ENCODE results near the gene KRTAP2-2. TPM values are rescaled to one million over a fixed set of nuclear protein-coding genes. Genes with fewer than 3 reads are reported as not detected.

KRTAP2-2 gene
- polyA plus RNA-seq, 10 donors: not detected

DNA sequence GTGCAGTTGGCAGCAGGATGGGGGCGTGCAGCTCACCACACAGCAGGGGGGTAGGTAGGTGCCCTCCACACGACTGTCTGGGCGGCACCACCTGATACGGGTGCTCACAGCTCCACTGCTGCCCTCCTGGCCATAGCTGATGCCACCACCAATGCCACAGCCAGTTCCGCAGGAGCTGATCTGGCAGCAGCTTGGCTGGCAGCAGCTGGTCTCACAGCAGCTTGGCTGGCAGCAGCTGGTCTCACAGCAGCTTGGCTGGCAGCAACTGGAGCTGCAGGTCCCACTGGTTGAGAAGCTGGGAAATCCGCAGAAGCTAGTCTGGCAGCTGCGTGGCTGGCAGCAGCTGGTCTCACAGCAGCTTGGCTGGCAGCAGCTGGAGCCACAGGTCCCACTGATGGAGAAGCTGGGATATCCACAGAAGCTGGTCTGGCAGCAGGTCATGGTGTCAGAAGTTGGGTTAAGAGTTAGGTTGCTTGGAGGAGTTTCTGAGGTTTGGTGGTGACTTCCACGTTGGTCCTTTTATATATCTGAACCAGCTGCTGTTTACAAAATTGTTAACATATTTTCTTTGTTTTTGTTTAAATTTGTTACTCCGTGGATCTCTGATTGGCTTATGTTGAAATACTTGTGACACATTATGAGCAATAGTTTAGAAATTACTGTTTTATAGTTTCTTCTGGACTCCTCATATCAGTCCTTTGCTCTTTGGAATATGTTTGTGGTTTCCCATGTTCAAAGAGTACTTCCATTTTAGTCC, 28.1 kb downstream of the KRTAP2-2 start, which contains the start of gene KRTAP1-5:
Gene KRTAP1-5, minus strand, starts transcription at position 494 of the 757 bp plus-strand sequence. Its CDS starts 53 bp downstream, at position 441.
- peak in 1 of 3 donors; percentile 27 for DNase-seq

DNA sequence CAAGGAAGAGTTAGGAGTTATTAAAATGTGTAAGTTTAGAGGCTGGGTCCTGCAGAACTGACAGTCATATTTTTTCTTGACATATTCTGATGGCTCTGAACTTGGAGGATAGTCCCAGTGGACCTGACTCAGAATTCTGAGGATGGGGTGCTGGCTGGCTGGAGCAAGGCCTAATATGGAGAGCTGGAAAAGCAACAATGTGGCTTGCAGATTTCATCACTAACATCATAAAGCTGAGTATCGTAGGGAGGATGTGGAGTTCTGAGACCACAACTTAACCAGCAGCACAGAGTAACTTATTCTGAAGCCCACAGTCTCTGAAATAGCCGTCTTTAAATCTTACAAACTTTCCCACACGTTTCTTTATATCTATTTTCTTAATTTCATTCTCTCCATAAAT, 30.3 kb downstream of the KRTAP2-2 start:
- DNase-seq: no peak

DNA sequence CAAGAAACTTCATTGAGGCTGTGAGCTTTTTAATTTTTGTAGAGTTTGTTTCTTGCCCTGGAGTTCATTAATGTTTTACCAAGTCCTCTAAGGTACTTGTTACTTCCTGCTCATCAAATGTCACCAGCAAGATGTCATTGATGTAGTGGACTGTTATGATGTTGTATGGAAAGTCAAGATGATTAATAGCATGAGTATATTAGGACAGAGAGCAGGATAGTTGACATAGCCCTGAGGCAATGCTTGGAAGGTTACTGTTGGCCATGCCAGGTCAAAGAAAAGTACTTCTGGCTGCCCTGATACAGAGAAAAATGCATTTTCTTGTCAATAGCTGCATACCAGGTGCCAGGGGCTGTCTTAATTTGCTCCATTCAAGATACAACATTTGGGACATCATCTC, 34.7 kb downstream of the KRTAP2-2 start:
- no peak for DNase-seq

DNA sequence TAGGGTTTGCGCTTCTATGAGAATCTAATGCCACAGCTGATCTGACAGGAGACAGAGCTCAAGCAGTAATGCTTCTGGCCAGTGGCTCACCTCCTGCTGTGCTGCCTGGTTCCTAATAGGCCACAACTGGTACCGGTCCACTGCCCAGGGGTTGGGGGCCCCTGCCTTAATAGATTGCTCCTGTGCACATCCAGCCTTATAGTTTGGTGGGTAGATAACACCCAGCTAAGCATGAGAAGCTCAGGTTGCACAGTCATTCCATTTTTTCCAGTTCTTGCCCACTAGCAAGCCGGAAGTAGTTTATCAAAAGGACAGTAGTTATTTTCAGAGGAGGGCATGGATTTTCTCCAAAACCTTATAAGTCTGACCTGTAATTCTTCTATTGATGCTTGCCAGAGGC, 35.6 kb downstream of the KRTAP2-2 start:
- DNase-seq: no peak

DNA sequence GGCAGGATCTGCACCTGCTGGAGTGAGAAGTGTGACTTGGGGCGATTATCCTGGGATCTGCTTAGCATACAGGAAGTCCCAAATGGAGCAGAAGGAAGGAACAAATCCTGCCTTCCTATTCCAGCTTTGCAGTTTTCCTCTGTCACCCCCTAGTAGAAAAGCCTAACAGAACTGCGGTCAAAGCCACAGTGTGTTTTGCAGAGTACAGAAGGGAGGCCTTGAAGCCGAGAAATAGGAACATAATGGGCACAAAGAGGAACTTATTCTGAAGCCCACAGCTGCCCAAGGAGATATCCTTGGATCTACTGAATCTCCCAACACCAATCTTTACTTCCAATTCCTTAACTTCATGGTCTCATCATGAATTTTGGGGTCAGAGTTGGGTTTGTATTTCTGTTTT, 36.5 kb downstream of the KRTAP2-2 start:
- DNase-seq: no peak

DNA sequence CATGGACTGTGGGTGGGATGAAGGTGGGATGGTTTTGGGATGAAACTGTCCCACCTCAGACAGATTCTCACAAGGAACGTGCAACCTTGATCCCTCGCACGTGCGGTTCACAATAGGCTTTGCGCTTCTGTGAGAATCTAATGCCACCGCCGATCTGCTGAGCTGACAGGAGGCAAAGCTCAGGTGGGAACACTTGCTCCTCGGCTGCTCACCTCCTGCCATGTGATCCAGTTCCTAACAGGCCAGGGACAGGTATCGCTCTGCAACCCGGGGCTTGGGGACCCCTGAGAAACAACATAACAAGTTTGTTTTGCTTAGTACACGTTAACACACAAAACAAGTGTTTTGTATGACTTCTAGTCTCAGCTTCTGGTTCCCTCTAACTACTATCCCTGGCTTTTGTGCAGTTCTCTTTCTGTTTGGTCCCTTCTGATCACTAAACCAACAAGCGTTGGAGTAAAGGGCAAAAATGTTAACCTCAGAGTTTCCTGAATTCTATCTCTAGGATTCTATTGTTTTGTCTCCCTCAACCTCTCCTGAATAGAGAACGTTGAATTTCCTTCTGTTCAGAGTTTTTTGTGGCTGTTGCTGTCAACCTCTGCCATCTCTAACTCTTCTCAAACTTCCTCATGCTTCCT, 38.3 kb downstream of the KRTAP2-2 start:
- no peak for DNase-seq

DNA sequence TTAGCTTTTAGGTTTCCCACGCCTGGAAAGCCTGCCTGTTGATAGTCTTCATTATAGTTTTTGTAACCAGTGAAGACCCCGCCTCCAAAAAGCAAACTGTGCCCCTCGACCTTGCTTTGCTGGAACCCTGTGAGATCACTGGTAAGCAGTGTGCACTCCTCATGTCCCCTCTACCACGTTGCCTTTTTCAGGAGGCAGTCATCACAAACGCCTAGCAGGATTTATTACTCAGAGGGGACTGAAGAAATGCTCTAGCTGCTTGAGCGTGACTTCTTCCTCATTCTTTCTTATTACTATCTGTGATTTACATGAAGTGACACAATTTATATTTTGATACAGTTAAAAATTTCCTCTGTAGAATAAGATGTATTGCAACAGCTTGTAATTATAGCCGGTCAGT, 39.6 kb downstream of the KRTAP2-2 start:
- no peak for DNase-seq

DNA sequence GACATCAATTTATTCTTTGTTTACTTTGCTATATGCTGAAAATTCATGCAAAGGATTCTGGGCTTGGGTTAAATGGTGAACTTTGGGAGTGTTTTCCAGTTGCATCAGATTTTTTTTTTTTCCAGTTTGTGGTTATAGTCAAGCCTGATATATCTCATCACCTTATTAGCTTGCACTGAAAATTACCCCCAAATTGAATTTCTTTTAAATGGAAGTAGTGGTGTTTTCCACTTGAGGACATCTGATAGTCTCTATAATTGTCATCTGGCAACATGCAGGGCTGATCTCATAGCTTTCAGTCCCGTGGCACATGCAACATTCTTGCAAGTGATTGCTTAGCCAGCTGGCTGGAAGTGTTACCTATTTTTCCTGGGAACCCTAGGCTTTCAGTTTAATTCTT, 41.4 kb downstream of the KRTAP2-2 start:
- peak; percentile 37 to 50 (median 43) for DNase-seq

DNA sequence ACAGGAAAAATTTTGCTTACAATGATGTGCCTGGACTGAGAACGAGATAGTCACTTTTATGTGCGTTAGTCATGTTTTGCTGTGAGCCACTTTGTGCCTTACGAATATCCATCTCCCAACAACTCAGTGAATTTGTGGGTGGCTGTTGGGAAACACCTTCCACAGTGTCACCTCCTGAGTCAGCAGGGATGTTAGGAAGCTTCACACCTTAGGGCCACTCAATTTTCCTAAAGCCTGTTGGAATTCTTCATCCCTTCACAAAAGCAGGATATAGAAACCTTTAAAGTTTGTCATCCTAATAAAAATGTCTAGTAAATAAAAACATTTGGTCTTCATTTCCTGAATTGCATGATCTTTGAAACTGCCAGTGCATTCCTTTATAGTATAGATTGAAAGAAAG, 41.8 kb downstream of the KRTAP2-2 start:
- DNase-seq: no peak

DNA sequence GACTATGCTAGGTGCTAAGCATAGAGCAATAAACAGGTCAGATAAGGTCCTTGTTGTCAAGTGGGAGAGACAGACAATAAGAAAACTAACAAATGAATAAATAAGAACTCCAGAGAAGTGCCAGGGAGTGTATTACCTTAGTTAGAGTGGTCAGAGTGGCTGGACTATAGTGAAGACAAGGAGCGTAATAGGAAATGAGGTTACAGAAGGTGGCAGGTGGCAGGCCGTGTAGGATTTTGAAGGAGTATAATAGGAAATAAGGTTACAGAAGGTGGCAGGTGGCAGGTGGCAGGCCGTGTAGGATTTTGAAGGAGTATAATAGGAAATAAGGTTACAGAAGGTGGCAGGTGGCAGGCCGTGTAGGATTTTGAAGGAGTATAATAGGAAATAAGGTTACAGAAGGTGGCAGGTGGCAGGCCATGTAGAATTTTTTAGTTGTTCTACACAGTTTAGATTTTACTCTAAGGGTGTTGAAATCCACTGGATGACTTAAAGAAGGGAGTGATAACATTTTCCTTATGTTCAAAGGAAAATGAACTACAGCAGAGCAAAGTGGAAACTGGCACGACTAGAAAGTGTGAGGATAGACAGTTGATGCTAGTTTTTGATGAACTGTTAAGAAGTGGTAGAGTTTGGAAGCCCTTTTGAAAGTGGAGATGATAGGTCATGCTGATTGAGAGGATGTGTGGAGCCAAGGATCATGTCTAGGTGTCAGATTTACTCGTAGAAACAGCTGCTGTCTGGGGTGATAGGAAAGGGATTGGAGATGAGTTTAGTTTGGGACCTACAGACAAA, 42.5 kb downstream of the KRTAP2-2 start:
- DNase-seq: no peak

DNA sequence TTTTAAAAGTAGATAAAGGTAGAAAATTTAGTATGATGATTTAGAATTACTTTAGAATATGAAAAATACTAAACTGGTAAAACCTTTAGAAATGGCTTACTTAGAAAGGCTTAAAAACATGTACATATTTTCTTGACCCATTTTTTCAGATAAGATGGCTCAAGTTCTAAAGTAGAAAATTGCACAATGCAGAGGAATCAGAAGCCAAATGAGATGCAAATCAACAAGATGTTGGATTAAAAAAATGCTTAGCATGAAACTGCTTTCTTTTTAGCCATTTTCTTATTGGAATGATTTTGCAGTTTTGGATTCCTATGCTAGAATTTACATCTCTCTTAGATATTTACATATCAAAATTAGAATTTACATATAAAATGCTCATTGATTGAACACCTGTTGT, 44.6 kb downstream of the KRTAP2-2 start:
- no peak for DNase-seq

DNA sequence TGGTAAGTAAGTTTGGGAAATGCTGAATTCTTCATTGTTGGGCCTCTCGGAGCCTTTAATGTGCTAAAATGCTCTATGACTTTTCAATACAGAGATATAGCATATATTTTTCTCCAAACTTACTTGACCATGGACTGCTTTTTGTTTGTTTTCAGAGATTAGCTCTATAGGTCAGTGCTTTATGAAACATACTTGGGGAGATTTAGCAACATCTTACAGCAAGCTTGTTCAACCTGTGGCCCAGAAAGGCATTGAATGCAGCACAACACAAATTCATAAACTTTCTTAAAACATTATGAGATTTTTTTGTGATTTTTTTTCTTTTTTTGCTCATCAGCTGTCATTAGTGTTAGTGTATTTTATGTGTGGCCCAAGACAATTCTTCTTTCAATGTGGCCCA, 45.1 kb downstream of the KRTAP2-2 start:
- no peak for DNase-seq

DNA sequence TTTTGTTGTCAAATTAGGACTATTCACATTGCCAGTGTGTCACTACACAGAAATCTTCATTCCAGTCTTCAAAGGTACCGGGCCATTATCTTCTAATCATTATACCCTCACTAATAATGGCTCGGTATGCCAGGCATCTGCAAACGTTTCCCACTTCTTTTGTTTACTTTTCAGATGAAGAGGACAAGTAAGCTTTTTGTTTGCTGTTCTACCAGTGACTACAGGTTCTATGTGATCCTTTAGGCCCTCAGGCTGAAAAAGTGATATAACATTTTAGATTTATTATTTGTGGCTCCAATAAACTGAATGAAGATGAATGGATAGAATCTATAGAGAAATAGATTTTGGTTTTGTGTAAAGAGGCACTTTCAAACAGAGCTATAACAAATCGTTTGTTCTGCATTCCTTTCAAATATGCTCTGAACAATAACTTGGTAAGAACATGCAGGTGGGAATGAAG, 45.7 kb downstream of the KRTAP2-2 start:
- DNase-seq: no peak

DNA sequence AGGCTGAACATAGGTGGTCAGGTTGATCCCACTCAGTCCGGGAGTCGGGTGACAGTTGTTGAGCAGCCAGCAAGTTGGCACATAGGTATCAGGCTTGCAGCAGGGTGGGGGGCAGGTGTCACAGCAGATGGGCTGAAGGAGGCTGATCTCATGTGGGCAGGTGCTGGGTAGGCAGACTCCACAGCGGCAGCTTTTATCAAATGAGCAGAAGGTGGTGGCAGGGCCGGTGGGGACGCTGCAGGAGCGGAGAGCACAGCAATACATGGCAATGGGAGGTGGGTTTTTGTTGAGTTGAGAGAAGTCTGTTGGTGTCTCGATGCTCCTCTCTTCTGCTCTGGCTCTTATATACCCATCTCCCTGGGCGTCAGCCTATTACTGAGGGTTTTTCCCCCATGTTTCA, 46.2 kb downstream of the KRTAP2-2 start, which contains the start of gene KRTAP3-1:
Gene KRTAP3-1, minus strand, starts transcription at position 318 of the 400 bp plus-strand sequence. Its CDS starts 54 bp downstream, at position 264.
- no peak for DNase-seq

Other genes with a start within 250 kb of the KRTAP2-2 start
- gene KRT10, start 232.6 kb downstream of the KRTAP2-2 start, polyA plus RNA-seq (ENCODE audit: insufficient read length in 10 of 10): 100 to 1,000 TPM in 2 of 10 donors, 10 to 100 TPM in 8; 31.8 to 603 (median 39.3) TPM
- gene KRT12, start 188.0 kb downstream of the KRTAP2-2 start, polyA plus RNA-seq (ENCODE audit: insufficient read length in 10 of 10): under 1 TPM in 7 of 10 donors, not detected in 3; 0.08 to 0.76 (median 0.27) TPM
- under 1 TPM in 4 of 10 donors, not detected in 6; 0.13 to 0.24 (median 0.21) TPM for gene KRT20, start 170.0 kb downstream of the KRTAP2-2 start, polyA plus RNA-seq (ENCODE audit: insufficient read length in 10 of 10)
- gene KRT23, start 117.6 kb downstream of the KRTAP2-2 start, polyA plus RNA-seq (ENCODE audit: insufficient read length in 10 of 10): 1 to 10 TPM in 2 of 10 donors, under 1 TPM in 5, not detected in 3; 0.16 to 2.7 (median 0.22) TPM
- 1 to 10 TPM; 2.9 to 9.6 (median 5.2) TPM for gene KRT39, start 88.3 kb downstream of the KRTAP2-2 start, polyA plus RNA-seq (ENCODE audit: insufficient read length in 10 of 10)
- gene KRT40, start 70.9 kb downstream of the KRTAP2-2 start, polyA plus RNA-seq (ENCODE audit: insufficient read length in 10 of 10): 10 to 100 TPM in 6 of 10 donors, 1 to 10 TPM in 4; 3.5 to 18.2 (median 10.4) TPM
- gene KRTAP3-3, start 61.1 kb downstream of the KRTAP2-2 start, polyA plus RNA-seq (ENCODE audit: insufficient read length in 10 of 10): not detected
- under 1 TPM in 9 of 10 donors, not detected in 1; 0.29 to 0.91 (median 0.58) TPM for gene KRTAP3-2, start 55.3 kb downstream of the KRTAP2-2 start, polyA plus RNA-seq (ENCODE audit: insufficient read length in 10 of 10)
- not detected for gene KRTAP3-1, start 46.1 kb downstream of the KRTAP2-2 start, polyA plus RNA-seq (ENCODE audit: insufficient read length in 10 of 10)
- not detected for gene KRTAP1-5, start 28.0 kb downstream of the KRTAP2-2 start, polyA plus RNA-seq (ENCODE audit: insufficient read length in 10 of 10)
- not detected for gene KRTAP1-4, start 25.0 kb downstream of the KRTAP2-2 start, polyA plus RNA-seq (ENCODE audit: insufficient read length in 10 of 10)
- under 1 TPM in 1 of 10 donors, not detected in 9; 0.25 TPM for gene KRTAP1-3, start 20.4 kb downstream of the KRTAP2-2 start, polyA plus RNA-seq (ENCODE audit: insufficient read length in 10 of 10)
- not detected for gene KRTAP1-1, start 13.8 kb downstream of the KRTAP2-2 start, polyA plus RNA-seq (ENCODE audit: insufficient read length in 10 of 10)
- gene KRTAP2-1, start 7.9 kb downstream of the KRTAP2-2 start, polyA plus RNA-seq (ENCODE audit: insufficient read length in 10 of 10): not detected
- gene KRTAP2-3, start 4.9 kb upstream of the KRTAP2-2 start, polyA plus RNA-seq (ENCODE audit: insufficient read length in 10 of 10): not detected
- not detected for gene KRTAP2-4, start 10.6 kb upstream of the KRTAP2-2 start, polyA plus RNA-seq (ENCODE audit: insufficient read length in 10 of 10)
- gene KRTAP4-7, start 28.9 kb upstream of the KRTAP2-2 start, polyA plus RNA-seq (ENCODE audit: insufficient read length in 10 of 10): not detected
- gene KRTAP4-8, start 42.9 kb upstream of the KRTAP2-2 start, polyA plus RNA-seq (ENCODE audit: insufficient read length in 10 of 10): not detected
- gene KRTAP4-16, start 47.0 kb upstream of the KRTAP2-2 start, polyA plus RNA-seq (ENCODE audit: insufficient read length in 10 of 10): not detected
- gene KRTAP4-9, start 50.2 kb upstream of the KRTAP2-2 start, polyA plus RNA-seq (ENCODE audit: insufficient read length in 10 of 10): not detected
- gene KRTAP4-11, start 63.1 kb upstream of the KRTAP2-2 start, polyA plus RNA-seq (ENCODE audit: insufficient read length in 10 of 10): not detected
- not detected for gene KRTAP4-12, start 69.0 kb upstream of the KRTAP2-2 start, polyA plus RNA-seq (ENCODE audit: insufficient read length in 10 of 10)
- not detected for gene KRTAP4-6, start 85.3 kb upstream of the KRTAP2-2 start, polyA plus RNA-seq (ENCODE audit: insufficient read length in 10 of 10)
- not detected for gene KRTAP4-5, start 94.6 kb upstream of the KRTAP2-2 start, polyA plus RNA-seq (ENCODE audit: insufficient read length in 10 of 10)
- not detected for gene KRTAP4-4, start 105.5 kb upstream of the KRTAP2-2 start, polyA plus RNA-seq (ENCODE audit: insufficient read length in 10 of 10)
- gene KRTAP4-3, start 113.0 kb upstream of the KRTAP2-2 start, polyA plus RNA-seq (ENCODE audit: insufficient read length in 10 of 10): not detected
- gene KRTAP4-2, start 123.0 kb upstream of the KRTAP2-2 start, polyA plus RNA-seq (ENCODE audit: insufficient read length in 10 of 10): not detected
- gene KRTAP4-1, start 129.7 kb upstream of the KRTAP2-2 start, polyA plus RNA-seq (ENCODE audit: insufficient read length in 10 of 10): not detected
- not detected for gene KRTAP9-1, start 134.7 kb upstream of the KRTAP2-2 start, polyA plus RNA-seq (ENCODE audit: insufficient read length in 10 of 10)
- gene KRTAP9-2, start 171.4 kb upstream of the KRTAP2-2 start, polyA plus RNA-seq (ENCODE audit: insufficient read length in 10 of 10): not detected
- gene KRTAP9-3, start 177.2 kb upstream of the KRTAP2-2 start, polyA plus RNA-seq (ENCODE audit: insufficient read length in 10 of 10): not detected
- gene KRTAP9-8, start 182.8 kb upstream of the KRTAP2-2 start, polyA plus RNA-seq (ENCODE audit: insufficient read length in 10 of 10): not detected
- not detected for gene KRTAP9-4, start 194.5 kb upstream of the KRTAP2-2 start, polyA plus RNA-seq (ENCODE audit: insufficient read length in 10 of 10)
- gene KRTAP9-9, start 200.2 kb upstream of the KRTAP2-2 start, polyA plus RNA-seq (ENCODE audit: insufficient read length in 10 of 10): not detected
- gene KRTAP9-6, start 210.1 kb upstream of the KRTAP2-2 start, polyA plus RNA-seq (ENCODE audit: insufficient read length in 10 of 10): under 1 TPM in 5 of 10 donors, not detected in 5; 0.15 to 0.30 (median 0.27) TPM
- not detected for gene KRTAP9-7, start 220.5 kb upstream of the KRTAP2-2 start, polyA plus RNA-seq (ENCODE audit: insufficient read length in 10 of 10)
- gene KRTAP29-1, start 247.6 kb upstream of the KRTAP2-2 start, polyA plus RNA-seq (ENCODE audit: insufficient read length in 10 of 10): not detected